ENCODE results near the gene ANKRD13D. TPM values are rescaled to one million over a fixed set of nuclear protein-coding genes. Genes with fewer than 3 reads are reported as not detected.

The ANKRD13D gene
- total and polyA plus RNA-seq, 2 of the 8 experiments (the other 6 are each of a cell fraction or from before 2014, with no cell fraction given): 24.9 to 26.5 TPM

GRCh38 chr11:67248653-67249052, 40.5 kb upstream of the ANKRD13D start (continued):
- no peak for TF ChIP-seq RFX5 (IDR thresholded peaks at IDR 0.05; ENCODE audit: borderline replicate concordance, low read depth, low read length)
- no peak for TF ChIP-seq ASH2L (IDR thresholded peaks at IDR 0.05; ENCODE audit: low read length)
- no peak for TF ChIP-seq RXRA (IDR thresholded peaks at IDR 0.05; ENCODE audit: insufficient read depth, low read depth, low read length)
- TF ChIP-seq, protein P1, sequence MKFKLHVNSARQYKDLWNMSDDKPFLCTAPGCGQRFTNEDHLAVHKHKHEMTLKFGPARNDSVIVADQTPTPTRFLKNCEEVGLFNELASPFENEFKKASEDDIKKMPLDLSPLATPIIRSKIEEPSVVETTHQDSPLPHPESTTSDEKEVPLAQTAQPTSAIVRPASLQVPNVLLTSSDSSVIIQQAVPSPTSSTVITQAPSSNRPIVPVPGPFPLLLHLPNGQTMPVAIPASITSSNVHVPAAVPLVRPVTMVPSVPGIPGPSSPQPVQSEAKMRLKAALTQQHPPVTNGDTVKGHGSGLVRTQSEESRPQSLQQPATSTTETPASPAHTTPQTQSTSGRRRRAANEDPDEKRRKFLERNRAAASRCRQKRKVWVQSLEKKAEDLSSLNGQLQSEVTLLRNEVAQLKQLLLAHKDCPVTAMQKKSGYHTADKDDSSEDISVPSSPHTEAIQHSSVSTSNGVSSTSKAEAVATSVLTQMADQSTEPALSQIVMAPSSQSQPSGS (IDR thresholded peaks at IDR 0.05; ENCODE audit: low read length): no peak
